HepG2 (cell line): ENCODE measurements around the gene PNPLA8. TPM values are rescaled to one million over a fixed set of nuclear protein-coding genes. Genes with fewer than 3 reads are reported as not detected.
A peak's percentile ranks its signal among the peaks of the same experiment; 100 is the strongest.

Experiments used
- ATAC-seq: fragments of 200-7000 bp; cut with Tn5 transposase; 3 replicates; pipeline ENCODE4 v1.9.1; 2020; ENCODE audit warnings: mild to moderate bottlenecking, moderate library complexity
- BruUV-seq: library from RNA; stranded (reverse); fragments of 400-500 nt; replicated peaks from 2 replicates; lab custom pipeline; 2021; lab: Mats Ljungman, UMichigan
- CTCF ChIA-PET: fragments of 300-600 bp; formaldehyde crosslinking; extraction: SDS; loops from one replicate; lab custom pipeline; 2021; ENCODE audit warnings: low total read pairs, inconsistent platforms, low intra/inter-chr PET ratio; lab: Yijun Ruan, JAX
- POLR2A ChIA-PET: fragments of 350-600 bp; sonication (Branson Sonifier 250); formaldehyde crosslinking; loops from one replicate; lab custom pipeline; 2020; ENCODE audit warnings: antibody characterized with exemption, inconsistent platforms; lab: Yijun Ruan, JAX
- DNase-seq: peaks from one replicate; pipeline ENCODE4 v3.0.0-alpha.2; 2015; ENCODE audit warnings: low spot score
- FAIRE-seq: peaks from 3 replicates; lab custom pipeline; 2011; peaks lifted over from hg19 to GRCh38; lab: Jason Lieb, UNC
- H2AFZ ChIP-seq: one replicate; pipeline ENCODE4 v1.6.1; 2011; ENCODE audit warnings: low read length, inconsistent platforms
- H3K27ac ChIP-seq: fragments of 300-600 bp; 3 replicates; pipeline ENCODE4 v1.8.0; 2011; ENCODE audit warnings: mixed run types, mild to moderate bottlenecking, mixed read lengths, low read length, inconsistent platforms; ENCODE audit not compliant: insufficient read depth; ENCODE audit errors: extremely low read length
- H3K27me3 ChIP-seq, 2 experiments: fragments of 200-600 bp in 1 of 2; 2 replicates in 1 of 2; 3 replicates in 1 of 2; pipeline versions ENCODE4 v1.6.0 to v1.8.0; 2011; ENCODE audit warnings: low read length in 2 of 2, mild to moderate bottlenecking in 2 of 2, moderate library complexity in 2 of 2, inconsistent platforms in 1 of 2; ENCODE audit not compliant: insufficient read depth in 2 of 2, control insufficient read depth in 1 of 2
- H3K36me3 ChIP-seq, 2 experiments: fragments of 200-600 bp in 1 of 2; replicated peaks in 1 of 2; 2 replicates in 1 of 2; 3 replicates in 1 of 2; pipeline versions ENCODE4 v1.5.1 to v1.8.0; 2011; ENCODE audit warnings: low read length in 2 of 2, inconsistent platforms in 1 of 2; ENCODE audit not compliant: insufficient read depth in 2 of 2, control insufficient read depth in 1 of 2
- H3K4me1 ChIP-seq: 2 replicates; pipeline ENCODE4 v1.5.1; 2012; ENCODE audit warnings: low read length, inconsistent platforms; ENCODE audit not compliant: insufficient read depth
- H3K4me2 ChIP-seq: 2 replicates; pipeline ENCODE4 v1.6.0; 2011; ENCODE audit warnings: low read depth, low read length, inconsistent platforms
- H3K4me3 ChIP-seq, 3 experiments: fragments of 200-600 bp in 1 of 3; sonication (generic), shearing (Covaris generic) in 1 of 3; replicated peaks in 1 of 3; 2 replicates each; pipeline ENCODE4 v1.5.1; 2011 to 2016; ENCODE audit warnings: low read length in 3 of 3, inconsistent platforms in 2 of 3, low read depth in 2 of 3, mild to moderate bottlenecking in 2 of 3, control low read depth in 1 of 3, mixed read lengths in 1 of 3; ENCODE audit not compliant: insufficient read depth in 1 of 3
- H3K79me2 ChIP-seq: one replicate; pipeline ENCODE4 v1.6.1; 2011; ENCODE audit warnings: low read length, inconsistent platforms; ENCODE audit not compliant: insufficient read depth
- H3K9ac ChIP-seq: 2 replicates; pipeline ENCODE4 v1.6.0; 2011; ENCODE audit warnings: mild to moderate bottlenecking, low read depth, low read length, inconsistent platforms; ENCODE audit not compliant: insufficient read depth
- H3K9me3 ChIP-seq: 2 replicates; pipeline ENCODE4 v1.5.1; 2012; ENCODE audit warnings: mild to moderate bottlenecking, low read length
- H4K20me1 ChIP-seq: 2 replicates; pipeline ENCODE4 v1.6.0; 2011; ENCODE audit warnings: inconsistent platforms, mild to moderate bottlenecking, low read length, moderate library complexity; ENCODE audit not compliant: insufficient read depth
- JDP2 ChIP-seq: sonication (generic); formaldehyde crosslinking; IDR thresholded peaks from 2 replicates; pipeline ENCODE4 v1.8.1; 2022; ENCODE audit warnings: missing genetic modification reagents, borderline replicate concordance
- MIER3 ChIP-seq: IDR thresholded peaks from 2 replicates; pipeline ENCODE4 v1.6.1; 2016; ENCODE audit warnings: missing compliant biosample characterization, borderline replicate concordance
- SOX13 ChIP-seq, 3 experiments: fragments of 450-650 bp in 1 of 3; sonication (generic) in 1 of 3; formaldehyde crosslinking in 1 of 3; IDR thresholded peaks in 2 of 3; conservative IDR thresholded peaks in 1 of 3; 2 replicates each; pipeline versions ENCODE4 v1.5.0 to v1.6.1; 2016 to 2020; ENCODE audit warnings: antibody characterized with exemption in 1 of 3, mild to moderate bottlenecking in 1 of 3, missing compliant biosample characterization in 1 of 3, missing genetic modification reagents in 1 of 3, moderate library complexity in 1 of 3
- TEF ChIP-seq: sonication (generic); formaldehyde crosslinking; IDR thresholded peaks from 2 replicates; pipeline ENCODE4 v1.5.0; 2020; ENCODE audit warnings: missing genetic modification reagents
- ZBTB37 ChIP-seq: sonication (generic); formaldehyde crosslinking; IDR thresholded peaks from 2 replicates; pipeline ENCODE4 v1.4.0; 2020; ENCODE audit warnings: mild to moderate bottlenecking, missing genetic modification reagents
- ZHX2 ChIP-seq, 2 experiments: sonication (generic) in 1 of 2; formaldehyde crosslinking in 1 of 2; IDR thresholded peaks; 2 replicates each; pipeline versions ENCODE4 v1.6.1 to v1.9.0; 2014 to 2022; ENCODE audit warnings: antibody characterized with exemption in 1 of 2, borderline replicate concordance in 1 of 2, inconsistent platforms in 1 of 2, low read depth in 1 of 2, missing genetic modification reagents in 1 of 2
- ZMYM2 ChIP-seq: sonication (generic); formaldehyde crosslinking; IDR thresholded peaks from 2 replicates; pipeline ENCODE4 v1.8.0; 2022; ENCODE audit warnings: mild to moderate bottlenecking, missing genetic modification reagents
- ZNF30 ChIP-seq: sonication (generic); formaldehyde crosslinking; IDR thresholded peaks from 2 replicates; pipeline ENCODE4 v1.5.0; 2020; ENCODE audit warnings: mild to moderate bottlenecking, missing genetic modification reagents
- ZNF589 ChIP-seq: sonication (generic); formaldehyde crosslinking; conservative IDR thresholded peaks from 2 replicates; pipeline ENCODE4 v1.8.0; 2022; ENCODE audit warnings: mild to moderate bottlenecking, moderate library complexity, missing genetic modification reagents
- ZNF678 ChIP-seq: sonication (generic); formaldehyde crosslinking; IDR thresholded peaks from 2 replicates; pipeline ENCODE4 v1.4.0; 2020; ENCODE audit warnings: mild to moderate bottlenecking, missing genetic modification reagents
- ZNF709 ChIP-seq: sonication (generic); formaldehyde crosslinking; IDR thresholded peaks from 2 replicates; pipeline ENCODE4 v1.5.0; 2020; ENCODE audit warnings: mild to moderate bottlenecking, missing genetic modification reagents
- WGBS: methylation state at CpG from one replicate; pipeline ENCODE4 v1.1.6; 2017; ENCODE audit warnings: low lambda C conversion rate; 5-methylcytosine and 5-hydroxymethylcytosine counted together
- in situ Hi-C: cut with HindIII; loops from 2 replicates; pipeline ENCODE4 v1.10.0; 2017; ENCODE audit warnings: low pct_unique_long_range_greater_than_20kb; ENCODE audit not compliant: extremely low pct_ligation_motif_present
- intact Hi-C: fragments of 100-400 bp; cut with micrococcal nuclease; formaldehyde crosslinking; loops from one replicate; pipeline ENCODE4 v1.10.0; 2022; ENCODE audit not compliant: unreplicated experiment
- polyA plus RNA-seq, 8 experiments: library from polyadenylated mRNA; depleted of rRNA in 3 of 8; stranded (reverse) in 7 of 8; unstranded in 1 of 8; fragments of >200 nt; fragmentation: Illumina TruSeq in 4 of 8; extraction: Trizol in 4 of 8; gene quantifications; 2 replicates each; pipeline versions ENCODE4 v1.2.1 to v1.2.3, GENCODE V29; 2011 to 2016; ENCODE audit warnings: low read depth in 4 of 8, missing spikeins in 1 of 8, mixed read lengths in 1 of 8; ENCODE audit not compliant: insufficient read depth in 1 of 8
- total RNA-seq, 5 experiments: library from RNA; depleted of rRNA; stranded (reverse); fragments of >200 nt; fragmentation: Illumina TruSeq; extraction: Trizol; gene quantifications; 2 replicates each; pipeline ENCODE4 v1.2.3, GENCODE V29; 2016; ENCODE audit warnings: low read depth in 1 of 5

Gene PNPLA8
- total and polyA plus RNA-seq, 2 of the 13 experiments (the other 11 are each of a cell fraction or from before 2014, with no cell fraction given): 6.3 to 11.4 TPM

- BruUV-seq: no TSS peak
- intact Hi-C loops (loop anchor here (1.0 kb wide), 1 partner anchor 43 kb away; the partner anchor contains the start of gene PNPLA8), in situ Hi-C loops (no loop called here)
- ATAC-seq: peak; percentile 96
- CTCF ChIA-PET: no interaction called here
- Histone ChIP-seq H3K9ac (peak within 1 kb of the TSS; percentile 97), H3K4me3 (peak within 1 kb of the TSS; percentile 77 to 99 (median 97)), H2AFZ (peak within 1 kb of the TSS; percentile 56), H3K4me1 (peaks cover 47% of the 10 kb centered on the region), H3K79me2 (peaks cover 61% of the 10 kb centered on the region), H3K27me3 (no peaks in the 10 kb centered on the region; a peak in 1 of 5 replicates), H3K4me2 (peak within 1 kb of the TSS; percentile 82), H4K20me1 (peaks cover 4% of the 10 kb centered on the region), H3K36me3 (peaks cover 0 to 6% of the 10 kb centered on the region in 2 experiments; a peak in 2 of 5 replicates), H3K27ac (peak within 1 kb of the TSS; percentile 95), H3K9me3 (no peaks in the 10 kb centered on the region)
- POLR2A ChIA-PET: interaction anchor here (1.0 to 2.6 kb wide), 7 partner anchors 9 to 1401 kb away, joined by 3 to 49 read pairs (median 4); partner anchors contain the start of genes HBP1 and PNPLA8
- WGBS: 0% methylated on average over 5 of the region's 65 CpGs
- DNase-seq: peak; percentile 98
- peak; percentile 88 for FAIRE-seq
- TF ChIP-seq ZBTB37 (CRISPR knock-in tag) (0 out of 2 replicates have a peak, but pooled peaks have one; percentile 48), ZNF709 (CRISPR knock-in tag) (peak; percentile 89; the same call in 1 of the 2 replicates), ZMYM2 (CRISPR knock-in tag) (0 out of 2 replicates have a peak, but pooled peaks have one; percentile 38), JDP2 (CRISPR knock-in tag) (0 out of 2 replicates have a peak, but pooled peaks have one; percentile 53), TEF (CRISPR knock-in tag) (peak; percentile 56; the same call in 1 of the 2 replicates), SOX13 (IDR thresholded peaks at IDR 0.05) (no peak), SOX13 (CRISPR knock-in tag; conservative IDR thresholded peaks at IDR 0.05 in 1 of 2, IDR thresholded peaks at IDR 0.05 in 1 of 2) (no peak), ZNF589 (CRISPR knock-in tag) (peak; percentile 96; the same call in 1 of the 2 replicates), MIER3 (CRISPR knock-in tag) (peak; percentile 80; the same call in 1 of the 2 replicates), ZNF678 (peak; percentile 74; the same call in 1 of the 2 replicates), ZNF30 (CRISPR knock-in tag) (peak; percentile 1; the same call in 1 of the 2 replicates), ZHX2 (IDR thresholded peaks at IDR 0.05; ENCODE audit: low read depth) (0 out of 2 replicates have a peak, but pooled peaks have one; percentile 66), ZHX2 (CRISPR knock-in tag; IDR thresholded peaks at IDR 0.05; ENCODE audit: borderline replicate concordance) (peak; percentile 74; the same call in 1 of the 2 replicates)
Observed at GRCh38 chr7:108569381-108570145, 43.6 kb upstream of the PNPLA8 start, which contains the start of the genes DNAJB9 and THAP5. Gene DNAJB9, plus strand, starts transcription at chr7:108569874. Its CDS starts 1,853 bp downstream, at chr7:108571727. Gene THAP5, minus strand, starts transcription at chr7:108569706. Its CDS starts 137 bp downstream, at chr7:108569569.
